ENCODE data around the gene ARL6. TPM values are rescaled to one million over a fixed set of nuclear protein-coding genes. Genes with fewer than 3 reads are reported as not detected.

The ARL6 gene
- total RNA-seq, 1 donor from 2014 or later, result 7.3 TPM

DNA sequence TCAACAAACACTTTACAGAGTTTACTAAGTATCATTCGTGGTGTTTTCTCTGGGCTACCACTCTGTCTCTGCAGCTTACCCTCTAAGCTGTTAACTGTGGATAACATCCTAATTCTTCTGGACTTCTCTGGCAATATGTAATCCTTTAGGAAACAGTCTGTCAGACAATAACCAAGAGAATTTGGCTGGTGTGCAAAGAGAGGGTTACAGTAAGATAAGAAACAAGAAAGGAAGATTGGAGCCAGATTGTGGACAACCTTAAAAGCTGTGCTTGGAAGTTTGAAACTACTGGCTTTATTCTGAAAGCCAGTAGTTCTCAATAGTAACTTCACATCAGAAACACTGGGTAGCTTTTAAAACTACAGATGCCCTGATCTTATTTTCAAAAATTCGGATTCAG, 778 bp downstream of the ARL6 start:
- no peaks in the 10 kb centered on the region for H3K27me3 ChIP-seq (ENCODE audit: control insufficient read depth in 3 of 3, insufficient read depth in 3 of 3, low read length in 3 of 3)
- H3K9me3 ChIP-seq (ENCODE audit: control insufficient read depth in 3 of 3, low read length in 3 of 3), result no peaks in the 10 kb centered on the region
- H3K36me3 ChIP-seq (ENCODE audit: control insufficient read depth in 3 of 3, insufficient read depth in 3 of 3, low read length in 3 of 3), result peaks cover 0 to 4% (median 0%) of the 10 kb centered on the region in 3 donors
- H3K4me1 ChIP-seq (ENCODE audit: control insufficient read depth in 3 of 3, insufficient read depth in 3 of 3, low read length in 3 of 3), result peaks cover 2 to 10% (median 7%) of the 10 kb centered on the region in 3 donors
- H3K27ac ChIP-seq (ENCODE audit: low read depth, low read length), result no peak overlapping the region
- peak overlapping the region in 2 of 3 donors; percentile 71 to 86 for H3K9ac ChIP-seq (ENCODE audit: low read depth in 1 of 3, low read length in 3 of 3)
- H3K4me3 ChIP-seq (ENCODE audit: low read length in 3 of 3), result peak overlapping the region in 2 of 3 donors; percentile 91 to 97

DNA sequence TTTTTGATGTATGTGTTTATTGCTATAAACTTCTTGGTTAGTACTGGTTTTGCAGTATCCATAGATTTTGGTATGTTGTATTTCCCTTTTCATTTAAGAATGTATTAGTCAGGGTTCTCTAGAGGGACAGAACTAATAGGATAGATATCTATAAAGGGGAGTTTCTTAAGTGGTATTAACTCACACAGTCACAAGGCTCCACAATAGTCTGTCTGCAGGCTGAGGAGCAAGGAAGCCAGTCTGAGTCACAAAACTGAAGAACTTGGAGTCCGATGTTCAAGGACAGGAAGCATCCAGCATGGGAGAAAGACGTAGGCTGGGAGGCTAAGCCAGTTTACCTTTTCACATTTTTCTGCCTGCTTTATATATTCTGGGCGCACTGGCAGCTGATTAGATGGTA, 8.4 kb downstream of the ARL6 start:
- Histone ChIP-seq H3K4me3 (ENCODE audit: low read length in 3 of 3) (no peak overlapping the region), H3K9ac (ENCODE audit: low read depth in 1 of 3, low read length in 3 of 3) (no peak overlapping the region), H3K9me3 (ENCODE audit: control insufficient read depth in 3 of 3, low read length in 3 of 3) (no peaks in the 10 kb centered on the region), H3K27me3 (ENCODE audit: control insufficient read depth in 3 of 3, insufficient read depth in 3 of 3, low read length in 3 of 3) (no peaks in the 10 kb centered on the region), H3K4me1 (ENCODE audit: control insufficient read depth in 3 of 3, insufficient read depth in 3 of 3, low read length in 3 of 3) (no peaks in the 10 kb centered on the region), H3K36me3 (ENCODE audit: control insufficient read depth in 3 of 3, insufficient read depth in 3 of 3, low read length in 3 of 3) (peaks cover 0 to 4% (median 0%) of the 10 kb centered on the region in 3 donors), H3K27ac (ENCODE audit: low read depth, low read length) (no peak overlapping the region)

DNA sequence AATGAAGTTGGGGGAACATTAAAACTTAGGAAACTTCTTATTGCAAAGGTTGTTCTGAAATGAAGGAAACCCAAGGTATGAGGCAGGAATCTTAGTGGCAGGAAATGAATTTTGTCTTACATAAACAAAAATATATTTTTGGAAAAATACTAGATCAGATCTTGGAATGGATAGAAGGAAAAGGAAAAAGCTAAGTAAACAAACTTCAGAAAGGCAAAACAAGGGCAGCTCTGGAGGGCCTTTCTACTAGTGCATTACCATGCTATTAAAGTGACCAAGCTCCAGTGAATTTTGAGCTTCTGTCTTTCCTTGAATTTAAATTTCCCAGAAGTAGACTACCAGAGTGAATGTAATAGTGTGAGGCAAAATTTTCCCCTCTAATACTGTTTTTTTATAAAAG, 13.6 kb downstream of the ARL6 start:
- Histone ChIP-seq H3K27me3 (ENCODE audit: control insufficient read depth in 3 of 3, insufficient read depth in 3 of 3, low read length in 3 of 3) (no peaks in the 10 kb centered on the region), H3K4me1 (ENCODE audit: control insufficient read depth in 3 of 3, insufficient read depth in 3 of 3, low read length in 3 of 3) (no peaks in the 10 kb centered on the region)

DNA sequence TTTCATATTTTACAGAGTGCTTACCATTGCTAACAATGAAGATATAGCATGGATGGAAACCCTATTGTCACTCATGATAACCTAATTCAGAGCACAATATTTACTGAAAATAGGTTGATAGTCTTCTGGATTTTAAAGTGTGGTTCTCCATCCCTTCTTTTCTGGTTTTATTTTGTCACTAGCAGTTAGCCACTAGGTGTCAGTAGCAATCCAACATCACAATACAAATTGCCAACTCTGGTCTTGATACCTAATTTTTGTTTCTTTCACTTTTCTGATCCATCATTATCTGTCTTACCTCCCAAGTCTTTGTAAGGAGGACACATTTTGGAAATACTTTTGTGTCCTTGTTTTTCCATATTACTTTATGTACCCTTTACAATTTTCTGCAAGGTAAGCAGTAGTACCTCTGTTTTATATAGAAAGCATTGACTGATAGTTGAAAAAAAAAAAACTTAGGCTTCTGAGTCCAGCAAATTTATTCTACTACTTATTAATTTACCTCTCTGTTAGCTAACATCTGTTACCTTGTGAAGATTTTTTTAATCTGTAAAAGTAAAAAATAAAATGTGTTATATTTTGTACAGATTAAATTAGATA, 29.0 kb downstream of the ARL6 start:
- no peaks in the 10 kb centered on the region for H3K4me1 ChIP-seq (ENCODE audit: control insufficient read depth in 3 of 3, insufficient read depth in 3 of 3, low read length in 3 of 3)
- H3K4me3 ChIP-seq (ENCODE audit: low read length in 3 of 3), result no peak overlapping the region
- peaks cover 0 to 2% (median 0%) of the 10 kb centered on the region in 3 donors for H3K36me3 ChIP-seq (ENCODE audit: control insufficient read depth in 3 of 3, insufficient read depth in 3 of 3, low read length in 3 of 3)
- H3K27ac ChIP-seq (ENCODE audit: low read depth, low read length), result no peak overlapping the region
- H3K27me3 ChIP-seq (ENCODE audit: control insufficient read depth in 3 of 3, insufficient read depth in 3 of 3, low read length in 3 of 3), result no peaks in the 10 kb centered on the region
- no peaks in the 10 kb centered on the region for H3K9me3 ChIP-seq (ENCODE audit: control insufficient read depth in 3 of 3, low read length in 3 of 3)
- no peak overlapping the region for H3K9ac ChIP-seq (ENCODE audit: low read depth in 1 of 3, low read length in 3 of 3)

More for the DNA sequence above, 13.6 kb downstream of the ARL6 start:
- Histone ChIP-seq H3K27ac (ENCODE audit: low read depth, low read length) (no peak overlapping the region), H3K36me3 (ENCODE audit: control insufficient read depth in 3 of 3, insufficient read depth in 3 of 3, low read length in 3 of 3) (no peaks in the 10 kb centered on the region), H3K9ac (ENCODE audit: low read depth in 1 of 3, low read length in 3 of 3) (no peak overlapping the region), H3K4me3 (ENCODE audit: low read length in 3 of 3) (no peak overlapping the region), H3K9me3 (ENCODE audit: control insufficient read depth in 3 of 3, low read length in 3 of 3) (no peaks in the 10 kb centered on the region)

DNA sequence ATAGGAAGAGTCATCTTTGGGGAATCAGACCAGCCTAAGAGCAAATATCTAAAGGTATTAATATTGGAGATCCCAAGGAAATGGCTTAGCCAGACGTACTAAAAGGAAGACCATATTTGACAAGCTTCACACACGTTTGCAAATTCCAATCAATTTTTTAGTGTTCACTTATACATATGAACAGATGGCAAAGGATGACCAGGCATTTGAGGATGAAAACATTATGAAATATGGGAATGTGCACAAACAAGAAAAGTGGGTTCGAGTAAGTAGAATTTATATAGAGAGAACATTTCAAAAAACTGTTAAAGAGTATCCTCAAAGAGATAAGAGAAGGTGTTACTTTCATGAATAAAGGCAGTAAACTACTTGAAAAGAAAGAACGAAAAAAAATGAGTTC, 31.4 kb downstream of the ARL6 start:
- Histone ChIP-seq H3K27ac (ENCODE audit: low read depth, low read length) (no peak overlapping the region), H3K9me3 (ENCODE audit: control insufficient read depth in 3 of 3, low read length in 3 of 3) (no peaks in the 10 kb centered on the region), H3K27me3 (ENCODE audit: control insufficient read depth in 3 of 3, insufficient read depth in 3 of 3, low read length in 3 of 3) (no peaks in the 10 kb centered on the region), H3K4me3 (ENCODE audit: low read length in 3 of 3) (no peak overlapping the region), H3K9ac (ENCODE audit: low read depth in 1 of 3, low read length in 3 of 3) (no peak overlapping the region), H3K4me1 (ENCODE audit: control insufficient read depth in 3 of 3, insufficient read depth in 3 of 3, low read length in 3 of 3) (no peaks in the 10 kb centered on the region), H3K36me3 (ENCODE audit: control insufficient read depth in 3 of 3, insufficient read depth in 3 of 3, low read length in 3 of 3) (no peaks in the 10 kb centered on the region)

DNA sequence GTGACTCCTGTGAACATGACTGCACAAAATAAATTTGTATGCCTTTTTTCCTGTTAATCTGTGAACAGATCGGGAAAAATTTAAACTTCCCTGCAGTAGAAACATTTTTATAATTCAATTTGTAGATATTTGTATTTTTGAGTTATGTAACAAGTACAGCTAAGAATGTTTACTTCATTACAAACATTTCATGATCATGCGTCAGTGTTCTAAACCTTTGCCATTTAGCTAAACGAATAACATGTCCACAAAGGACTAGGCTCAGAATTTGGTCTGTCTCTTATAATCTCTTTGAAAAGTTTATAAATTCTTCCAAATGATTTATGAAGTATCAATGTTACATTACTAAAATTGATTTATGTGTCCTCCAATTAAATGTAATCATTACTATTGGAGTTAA, 39.9 kb downstream of the ARL6 start:
- H3K4me1 ChIP-seq (ENCODE audit: control insufficient read depth in 3 of 3, insufficient read depth in 3 of 3, low read length in 3 of 3), result no peaks in the 10 kb centered on the region
- H3K9ac ChIP-seq (ENCODE audit: low read depth in 1 of 3, low read length in 3 of 3), result no peak overlapping the region
- H3K4me3 ChIP-seq (ENCODE audit: low read length in 3 of 3), result no peak overlapping the region
- H3K36me3 ChIP-seq (ENCODE audit: control insufficient read depth in 3 of 3, insufficient read depth in 3 of 3, low read length in 3 of 3), result no peaks in the 10 kb centered on the region
- no peak overlapping the region for H3K27ac ChIP-seq (ENCODE audit: low read depth, low read length)
- H3K9me3 ChIP-seq (ENCODE audit: control insufficient read depth in 3 of 3, low read length in 3 of 3), result no peaks in the 10 kb centered on the region
- H3K27me3 ChIP-seq (ENCODE audit: control insufficient read depth in 3 of 3, insufficient read depth in 3 of 3, low read length in 3 of 3), result no peaks in the 10 kb centered on the region

DNA sequence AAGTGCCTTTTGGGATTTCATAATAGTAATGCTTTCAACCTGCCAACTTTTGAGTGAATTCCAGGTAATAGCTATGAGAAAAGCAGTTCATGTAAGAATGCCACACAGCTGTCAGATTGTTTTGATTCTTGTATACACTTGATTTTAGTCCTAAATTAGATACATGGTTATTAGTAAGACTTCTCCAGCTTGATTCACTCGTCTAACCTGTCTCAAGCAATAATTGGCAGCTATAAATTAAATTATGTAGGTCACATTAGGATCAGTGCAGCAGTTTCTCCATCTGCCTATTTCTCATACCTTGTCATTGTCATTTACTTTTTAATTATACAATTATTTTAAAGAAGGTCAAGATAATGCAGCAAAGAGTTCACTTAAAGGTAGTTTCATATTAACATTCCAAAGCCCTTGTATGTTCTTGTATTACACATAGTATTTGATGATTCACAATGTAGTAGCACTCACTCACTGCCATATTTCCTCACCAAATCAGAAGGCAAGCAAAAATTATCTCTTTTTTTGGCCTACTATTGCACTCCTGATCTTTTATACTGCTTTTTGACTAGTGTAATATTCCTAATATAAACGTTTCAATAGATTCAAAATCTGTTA, 46.3 kb downstream of the ARL6 start:
- Histone ChIP-seq H3K9me3 (ENCODE audit: control insufficient read depth in 3 of 3, low read length in 3 of 3) (no peaks in the 10 kb centered on the region), H3K4me3 (ENCODE audit: low read length in 3 of 3) (no peak overlapping the region), H3K9ac (ENCODE audit: low read depth in 1 of 3, low read length in 3 of 3) (no peak overlapping the region), H3K4me1 (ENCODE audit: control insufficient read depth in 3 of 3, insufficient read depth in 3 of 3, low read length in 3 of 3) (no peaks in the 10 kb centered on the region), H3K27ac (ENCODE audit: low read depth, low read length) (no peak overlapping the region), H3K36me3 (ENCODE audit: control insufficient read depth in 3 of 3, insufficient read depth in 3 of 3, low read length in 3 of 3) (no peaks in the 10 kb centered on the region), H3K27me3 (ENCODE audit: control insufficient read depth in 3 of 3, insufficient read depth in 3 of 3, low read length in 3 of 3) (no peaks in the 10 kb centered on the region)

DNA sequence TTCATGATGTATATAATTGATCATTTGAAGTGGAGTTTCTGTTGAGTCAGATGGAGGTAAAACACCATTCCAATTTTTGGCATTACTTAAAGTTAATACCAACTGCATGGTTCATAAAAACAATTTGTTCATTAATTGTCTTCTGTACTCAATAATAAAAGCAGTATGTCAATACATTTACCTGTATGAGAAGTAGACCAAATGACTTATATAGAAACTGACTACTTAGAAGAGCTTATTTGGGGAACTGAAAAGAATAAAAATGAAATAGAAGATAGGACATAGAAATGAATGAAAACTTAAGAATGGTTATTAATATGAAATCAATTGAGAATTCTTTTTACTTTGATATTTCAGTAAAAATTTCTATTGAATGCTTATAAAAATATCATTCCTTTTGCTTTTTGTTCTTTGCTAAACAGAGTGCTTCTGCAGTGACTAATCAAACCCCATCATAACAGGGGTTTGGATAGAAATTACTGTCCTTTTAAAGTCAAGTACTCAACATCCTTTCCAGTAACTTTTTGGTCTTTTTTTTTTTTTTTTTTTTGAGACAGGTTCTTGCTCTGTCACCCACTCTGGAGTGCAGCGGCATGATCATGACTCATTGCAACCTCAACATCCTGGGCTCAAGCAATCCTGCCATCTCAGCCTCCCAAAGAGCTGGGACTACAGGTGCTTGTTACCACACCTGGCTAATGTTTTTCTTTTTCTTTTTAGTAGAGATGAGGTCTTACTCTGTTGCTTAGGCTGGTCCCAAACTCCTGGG, 50.8 kb downstream of the ARL6 start:
- H3K27me3 ChIP-seq (ENCODE audit: control insufficient read depth in 3 of 3, insufficient read depth in 3 of 3, low read length in 3 of 3), result no peaks in the 10 kb centered on the region
- H3K36me3 ChIP-seq (ENCODE audit: control insufficient read depth in 3 of 3, insufficient read depth in 3 of 3, low read length in 3 of 3), result no peaks in the 10 kb centered on the region
- no peaks in the 10 kb centered on the region for H3K9me3 ChIP-seq (ENCODE audit: control insufficient read depth in 3 of 3, low read length in 3 of 3)
- no peaks in the 10 kb centered on the region for H3K4me1 ChIP-seq (ENCODE audit: control insufficient read depth in 3 of 3, insufficient read depth in 3 of 3, low read length in 3 of 3)
- H3K4me3 ChIP-seq (ENCODE audit: low read length in 3 of 3), result no peak overlapping the region
- no peak overlapping the region for H3K9ac ChIP-seq (ENCODE audit: low read depth in 1 of 3, low read length in 3 of 3)
- no peak overlapping the region for H3K27ac ChIP-seq (ENCODE audit: low read depth, low read length)

DNA sequence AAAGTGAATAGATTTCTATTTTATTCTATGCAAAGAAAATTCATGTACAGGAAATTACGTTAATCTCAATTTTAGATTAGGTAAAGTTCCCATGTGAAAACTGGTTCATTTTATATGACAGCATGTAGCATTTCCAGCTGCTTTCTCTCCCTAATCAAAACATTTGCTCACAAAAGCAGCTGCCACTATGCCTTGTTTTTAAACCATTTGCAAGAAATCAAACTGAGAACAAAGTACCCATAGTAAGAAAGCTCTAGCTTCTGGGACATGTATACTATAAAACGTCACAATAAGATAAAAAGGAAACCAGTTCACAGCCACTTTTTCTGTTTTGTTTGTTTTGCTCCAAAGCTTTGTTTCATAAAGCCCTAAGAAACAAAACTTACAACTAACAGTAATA, 52.3 kb downstream of the ARL6 start:
- Histone ChIP-seq H3K4me3 (ENCODE audit: low read length in 3 of 3) (no peak overlapping the region), H3K27me3 (ENCODE audit: control insufficient read depth in 3 of 3, insufficient read depth in 3 of 3, low read length in 3 of 3) (no peaks in the 10 kb centered on the region), H3K27ac (ENCODE audit: low read depth, low read length) (no peak overlapping the region), H3K36me3 (ENCODE audit: control insufficient read depth in 3 of 3, insufficient read depth in 3 of 3, low read length in 3 of 3) (no peaks in the 10 kb centered on the region), H3K9me3 (ENCODE audit: control insufficient read depth in 3 of 3, low read length in 3 of 3) (no peaks in the 10 kb centered on the region), H3K9ac (ENCODE audit: low read depth in 1 of 3, low read length in 3 of 3) (no peak overlapping the region), H3K4me1 (ENCODE audit: control insufficient read depth in 3 of 3, insufficient read depth in 3 of 3, low read length in 3 of 3) (peaks cover 0 to 4% (median 4%) of the 10 kb centered on the region in 3 donors)

DNA sequence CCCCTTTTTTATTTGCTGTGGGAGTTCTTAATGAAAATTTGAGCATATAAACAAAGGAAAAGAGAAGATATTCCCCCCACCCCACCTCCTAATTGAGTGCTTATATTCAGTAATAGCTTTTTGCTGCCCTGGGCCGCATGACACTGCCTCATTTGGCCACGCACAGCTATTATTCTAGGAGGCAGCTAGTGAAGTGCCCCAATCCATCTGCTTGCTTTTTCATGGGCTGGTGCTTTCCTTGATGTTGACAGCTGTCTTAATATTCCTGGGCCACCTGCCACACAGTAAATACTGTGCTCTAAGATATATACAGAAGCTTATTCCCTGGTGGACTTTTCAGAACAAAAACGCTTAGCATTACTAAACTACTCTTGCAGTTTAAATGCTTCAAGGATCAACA, 53.4 kb downstream of the ARL6 start:
- no peak overlapping the region for H3K9ac ChIP-seq (ENCODE audit: low read depth in 1 of 3, low read length in 3 of 3)
- H3K9me3 ChIP-seq (ENCODE audit: control insufficient read depth in 3 of 3, low read length in 3 of 3), result no peaks in the 10 kb centered on the region

More for the DNA sequence above, 53.4 kb downstream of the ARL6 start:
- no peaks in the 10 kb centered on the region for H3K27me3 ChIP-seq (ENCODE audit: control insufficient read depth in 3 of 3, insufficient read depth in 3 of 3, low read length in 3 of 3)
- H3K4me1 ChIP-seq (ENCODE audit: control insufficient read depth in 3 of 3, insufficient read depth in 3 of 3, low read length in 3 of 3), result peaks cover 0 to 4% (median 4%) of the 10 kb centered on the region in 3 donors
- H3K27ac ChIP-seq (ENCODE audit: low read depth, low read length), result no peak overlapping the region
- H3K4me3 ChIP-seq (ENCODE audit: low read length in 3 of 3), result no peak overlapping the region
- no peaks in the 10 kb centered on the region for H3K36me3 ChIP-seq (ENCODE audit: control insufficient read depth in 3 of 3, insufficient read depth in 3 of 3, low read length in 3 of 3)

Measured in skeletal muscle tissue (tissue), 4 donors.